Measurements from ENCODE around the gene DNAH7. TPM values are rescaled to one million over a fixed set of nuclear protein-coding genes. Genes with fewer than 3 reads are reported as not detected.
"Not testable (repeated sequence)": the region's sequence is repeated elsewhere in the genome, so short reads cannot be mapped to it uniquely, and the experiment has no call there.

DNAH7 gene
- total RNA-seq, 2 donors from 2014 or later = 1.1 to 1.5 TPM

DNA sequence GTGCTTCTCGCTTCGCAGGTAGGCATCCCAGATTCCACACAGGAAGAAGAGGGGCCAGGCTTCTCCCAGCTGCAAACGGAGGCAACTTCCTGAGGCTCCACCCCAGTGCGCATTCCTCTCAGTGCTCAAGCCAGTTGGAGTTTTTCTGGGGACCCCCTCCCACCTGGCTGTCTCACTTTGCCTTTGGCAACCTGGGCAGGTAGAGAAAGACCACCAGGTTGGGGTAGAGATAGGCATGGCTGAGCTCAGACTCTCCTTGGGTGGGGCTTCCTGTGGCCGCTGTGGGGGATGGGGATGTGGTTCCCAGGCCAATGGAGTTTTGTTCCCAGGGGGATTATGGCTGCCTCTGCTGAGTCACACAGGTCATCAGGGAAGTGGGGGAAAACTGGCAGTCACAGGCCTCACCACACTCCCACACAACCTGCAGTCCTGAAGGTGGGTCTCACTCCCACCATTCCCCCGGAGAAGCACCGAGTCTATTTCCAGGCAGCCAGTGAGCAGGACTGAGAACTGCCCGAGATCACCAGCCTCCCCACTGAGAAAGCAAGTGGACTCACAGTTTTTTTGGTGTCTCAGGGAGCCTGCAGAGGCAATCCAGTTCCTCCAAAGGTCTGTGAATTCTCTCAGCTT lies 373.5 kb downstream of the DNAH7 start:
- no peaks in the 10 kb centered on the region for H3K4me1 ChIP-seq (ENCODE audit: control insufficient read depth, insufficient read depth, low read length)
- H3K27ac ChIP-seq (ENCODE audit: low read depth, low read length) = no peak overlapping the region
- no peaks in the 10 kb centered on the region for H3K27me3 ChIP-seq (ENCODE audit: control insufficient read depth, insufficient read depth, low read length, poor library complexity, severe bottlenecking)
- Mint-ChIP-seq H3K4me3 (peak overlapping the region; percentile 20), H3K36me3 (ENCODE audit: low read depth) (peaks cover 38% of the 10 kb centered on the region), H3K27ac (peak overlapping the region; percentile 95), H3K4me1 (peaks cover 12% of the 10 kb centered on the region), H3K9me3 (peaks cover 4% of the 10 kb centered on the region), H3K27me3 (ENCODE audit: insufficient read depth) (no peaks in the 10 kb centered on the region)
- H3K4me3 ChIP-seq (ENCODE audit: low read length) = no peak overlapping the region
- H3K9me3 ChIP-seq (ENCODE audit: control insufficient read depth, low read length) = peaks cover 12% of the 10 kb centered on the region
- DNase-seq = peak; percentile 91
- peaks cover 4% of the 10 kb centered on the region for H3K36me3 ChIP-seq (ENCODE audit: control insufficient read depth, insufficient read depth, low read length)
- WGBS, 2 experiments (ENCODE audit: insufficient coverage in 1 of 2, insufficient read length in 1 of 2) = 87 to 100% methylated on average over 2 to 8 of the region's 8 CpGs
- H3K9ac ChIP-seq (ENCODE audit: extremely low read depth, low read length, poor library complexity, severe bottlenecking) = no peak overlapping the region
- TF ChIP-seq, protein P1, sequence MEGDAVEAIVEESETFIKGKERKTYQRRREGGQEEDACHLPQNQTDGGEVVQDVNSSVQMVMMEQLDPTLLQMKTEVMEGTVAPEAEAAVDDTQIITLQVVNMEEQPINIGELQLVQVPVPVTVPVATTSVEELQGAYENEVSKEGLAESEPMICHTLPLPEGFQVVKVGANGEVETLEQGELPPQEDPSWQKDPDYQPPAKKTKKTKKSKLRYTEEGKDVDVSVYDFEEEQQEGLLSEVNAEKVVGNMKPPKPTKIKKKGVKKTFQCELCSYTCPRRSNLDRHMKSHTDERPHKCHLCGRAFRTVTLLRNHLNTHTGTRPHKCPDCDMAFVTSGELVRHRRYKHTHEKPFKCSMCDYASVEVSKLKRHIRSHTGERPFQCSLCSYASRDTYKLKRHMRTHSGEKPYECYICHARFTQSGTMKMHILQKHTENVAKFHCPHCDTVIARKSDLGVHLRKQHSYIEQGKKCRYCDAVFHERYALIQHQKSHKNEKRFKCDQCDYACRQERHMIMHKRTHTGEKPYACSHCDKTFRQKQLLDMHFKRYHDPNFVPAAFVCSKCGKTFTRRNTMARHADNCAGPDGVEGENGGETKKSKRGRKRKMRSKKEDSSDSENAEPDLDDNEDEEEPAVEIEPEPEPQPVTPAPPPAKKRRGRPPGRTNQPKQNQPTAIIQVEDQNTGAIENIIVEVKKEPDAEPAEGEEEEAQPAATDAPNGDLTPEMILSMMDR (conservative IDR thresholded peaks at IDR 0.05) = no peak

DNA sequence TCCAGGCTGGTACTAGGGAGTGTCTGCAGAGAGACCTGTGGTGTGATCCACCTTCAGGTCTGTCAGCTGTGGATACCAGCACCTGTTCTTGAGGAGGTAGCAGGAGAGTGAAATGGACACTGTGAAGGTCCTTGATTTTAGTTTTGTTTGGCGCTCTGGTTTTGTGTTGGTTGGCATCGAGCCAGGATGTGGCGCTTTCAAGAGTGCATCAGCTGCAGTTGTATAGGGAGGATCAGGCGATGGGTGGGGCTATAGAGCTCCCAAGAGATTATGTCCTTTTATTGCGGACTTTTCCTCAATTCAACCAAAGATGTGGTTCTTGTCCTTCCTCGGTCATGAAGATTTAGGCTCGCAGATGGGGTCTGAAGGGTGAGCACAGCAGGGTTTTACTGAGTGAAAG lies 374.1 kb downstream of the DNAH7 start:
- Histone ChIP-seq H3K4me3 (ENCODE audit: low read length) (no peak overlapping the region), H3K9me3 (ENCODE audit: control insufficient read depth, low read length) (peaks cover 6% of the 10 kb centered on the region), H3K36me3 (ENCODE audit: control insufficient read depth, insufficient read depth, low read length) (peaks cover 4% of the 10 kb centered on the region), H3K9ac (ENCODE audit: extremely low read depth, low read length, poor library complexity, severe bottlenecking) (no peak overlapping the region), H3K4me1 (ENCODE audit: control insufficient read depth, insufficient read depth, low read length) (no peaks in the 10 kb centered on the region), H3K27ac (ENCODE audit: low read depth, low read length) (no peak overlapping the region), H3K27me3 (ENCODE audit: control insufficient read depth, insufficient read depth, low read length, poor library complexity, severe bottlenecking) (no peaks in the 10 kb centered on the region)
- no peak for DNase-seq
- Mint-ChIP-seq H3K4me1 (peaks cover 12% of the 10 kb centered on the region), H3K4me3 (peak overlapping the region; percentile 20), H3K9me3 (peaks cover 1% of the 10 kb centered on the region), H3K27me3 (ENCODE audit: insufficient read depth) (no peaks in the 10 kb centered on the region), H3K36me3 (ENCODE audit: low read depth) (peaks cover 42% of the 10 kb centered on the region), H3K27ac (peak overlapping the region; percentile 95)
- WGBS, 2 experiments (ENCODE audit: insufficient coverage in 1 of 2, insufficient read length in 1 of 2) = 92 to 100% methylated on average over 3 to 7 of the region's 7 CpGs
- TF ChIP-seq, protein P1 (conservative IDR thresholded peaks at IDR 0.05) = no peak

DNA sequence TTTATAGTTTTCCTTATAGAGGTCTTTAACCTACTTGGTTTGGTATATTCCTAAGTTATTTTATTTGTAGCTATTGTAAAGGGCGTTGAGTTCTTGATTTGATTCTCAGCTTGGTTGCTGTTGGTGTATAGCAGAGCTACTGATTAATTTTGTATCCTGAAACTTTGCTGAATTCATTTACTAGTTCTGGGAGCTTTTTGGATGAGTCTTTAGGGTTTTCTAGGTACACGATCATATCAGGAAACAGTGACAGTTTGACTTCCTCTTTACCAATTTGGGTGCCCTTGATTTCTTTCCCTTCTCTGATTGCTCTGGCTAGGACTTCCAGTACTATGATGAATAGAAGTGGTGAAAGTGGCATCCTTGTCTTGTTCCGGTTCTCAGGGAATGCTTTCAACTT lies 376.1 kb downstream of the DNAH7 start:
- DNase-seq; H3K9me3 Mint-ChIP-seq; H3K4me3 Mint-ChIP-seq; H3K27ac ChIP-seq (ENCODE audit: low read depth, low read length); H3K9me3 ChIP-seq (ENCODE audit: control insufficient read depth, low read length); H3K27me3 ChIP-seq (ENCODE audit: control insufficient read depth, insufficient read depth, low read length, poor library complexity, severe bottlenecking); H3K4me3 ChIP-seq (ENCODE audit: low read length); H3K27ac Mint-ChIP-seq; H3K4me1 ChIP-seq (ENCODE audit: control insufficient read depth, insufficient read depth, low read length); H3K9ac ChIP-seq (ENCODE audit: extremely low read depth, low read length, poor library complexity, severe bottlenecking); H3K27me3 Mint-ChIP-seq (ENCODE audit: insufficient read depth); H3K36me3 ChIP-seq (ENCODE audit: control insufficient read depth, insufficient read depth, low read length): not testable (repeated sequence)
- Mint-ChIP-seq H3K36me3 (ENCODE audit: low read depth) (peaks cover 40% of the 10 kb centered on the region), H3K4me1 (peaks cover 12% of the 10 kb centered on the region)
- WGBS, 2 experiments (ENCODE audit: insufficient coverage in 1 of 2, insufficient read length in 1 of 2) = 92 to 100% methylated on average over 1 to 3 of the region's 3 CpGs

Other genes with a start within 250 kb of the DNAH7 start
- gene STK17B, start 102.7 kb upstream of the DNAH7 start, total RNA-seq = 10 to 100 TPM in 1 of 2 donors, 1 to 10 TPM in 1; 6.2 to 10.8 TPM

All from endodermal cell (in vitro differentiated cells).